HAP-1 (cell line): Measurements from ENCODE around the gene REEP1.
A peak's percentile ranks its signal among the peaks of the same experiment; 100 is the strongest.

Source experiments
- DNase-seq, 2 experiments: peaks; one replicate each; pipeline ENCODE4 v3.0.0-alpha.2; 2016 to 2020; ENCODE audit warnings: low spot score in 2 of 2
- H3K27me3 ChIP-seq: fragments of 250-450 bp; sonication (Bioruptor Pico); 2 replicates; pipeline ENCODE4 v1.5.1; 2020; ENCODE audit warnings: low read depth, mild to moderate bottlenecking, moderate library complexity
- H3K36me3 ChIP-seq: fragments of 250-450 bp; sonication (Bioruptor Pico); replicated peaks from 2 replicates; pipeline ENCODE4 v1.5.1; 2020; ENCODE audit warnings: mild to moderate bottlenecking
- H3K4me1 ChIP-seq: fragments of 250-450 bp; sonication (Bioruptor Pico); 2 replicates; pipeline ENCODE4 v1.5.1; 2020; ENCODE audit warnings: mild to moderate bottlenecking
- H3K4me3 ChIP-seq: fragments of 250-450 bp; sonication (Bioruptor Pico); 2 replicates; pipeline ENCODE4 v1.5.1; 2020; ENCODE audit warnings: mild to moderate bottlenecking, moderate library complexity
- H3K9me3 ChIP-seq: fragments of 250-450 bp; sonication (Bioruptor Pico); 2 replicates; pipeline ENCODE4 v1.5.1; 2020; ENCODE audit warnings: mild to moderate bottlenecking, moderate library complexity
- in situ Hi-C: fragments of 300-500 bp; cut with MboI; formaldehyde crosslinking; loops from 3 replicates; pipeline ENCODE4 v1.14.3; 2020; ENCODE audit warnings: low sequenced_read_pairs, inconsistent platforms, mixed read lengths

The REEP1 gene

GRCh38 chr2:86336675-86337243 lies 667 bp downstream of the REEP1 start:
- Histone ChIP-seq H3K4me3 (peak overlapping the region; percentile 41), H3K27me3 (0 out of 2 replicates have a peak, but pooled peaks cover 3% of the 10 kb centered on the region), H3K9me3 (no peaks in the 10 kb centered on the region; the same call in 1 of the 2 replicates), H3K4me1 (peaks cover 5% of the 10 kb centered on the region; the same call in 1 of the 2 replicates), H3K36me3 (no peaks in the 10 kb centered on the region)
- in situ Hi-C loops: no loop called here
- DNase-seq: peak in 1 of 2 experiments; percentile 43

- Histone ChIP-seq H3K9me3 (no peaks in the 10 kb centered on the region), H3K36me3 (no peaks in the 10 kb centered on the region), H3K27me3 (0 out of 2 replicates have a peak, but pooled peaks cover 3% of the 10 kb centered on the region), H3K4me3 (peak overlapping the region; percentile 41), H3K4me1 (peaks cover 5% of the 10 kb centered on the region; the same call in 1 of the 2 replicates)
- no peak for DNase-seq
- in situ Hi-C loops: no loop called here
Observed at GRCh38 chr2:86335865-86336674, 1.4 kb downstream of the REEP1 start.

- no peak for DNase-seq
- Histone ChIP-seq H3K27me3 (0 out of 2 replicates have a peak, but pooled peaks cover 3% of the 10 kb centered on the region), H3K36me3 (no peaks in the 10 kb centered on the region), H3K9me3 (no peaks in the 10 kb centered on the region), H3K4me1 (peaks cover 5% of the 10 kb centered on the region; the same call in 1 of the 2 replicates), H3K4me3 (no peak overlapping the region)
- in situ Hi-C loops: no loop called here
Observed at GRCh38 chr2:86333378-86333777, 4.0 kb downstream of the REEP1 start.

DNA sequence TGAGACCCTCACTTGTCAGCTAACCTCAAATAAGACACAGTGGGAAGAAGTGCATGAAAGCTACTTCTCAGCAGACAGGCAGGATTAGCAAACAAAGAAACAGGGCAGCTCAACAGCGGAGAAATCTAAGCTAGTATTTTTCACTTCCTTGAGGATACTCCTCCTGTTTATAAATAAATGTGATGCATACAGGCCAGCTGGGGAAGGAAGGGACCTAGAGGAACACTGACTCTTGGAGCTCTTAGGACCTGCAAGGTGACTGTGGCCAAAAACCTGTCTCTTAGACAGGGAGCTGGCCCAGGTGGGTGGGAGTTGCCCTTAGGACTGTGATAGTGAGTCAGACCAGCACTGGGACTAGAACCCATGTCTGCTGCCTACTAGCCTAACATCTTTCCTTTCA lies 4.8 kb downstream of the REEP1 start:
- no peaks in the 10 kb centered on the region for H3K27me3 ChIP-seq
- H3K4me1 ChIP-seq: peaks cover 5% of the 10 kb centered on the region; the same call in 1 of the 2 replicates
- no peak overlapping the region for H3K4me3 ChIP-seq
- H3K36me3 ChIP-seq: no peaks in the 10 kb centered on the region
- no peaks in the 10 kb centered on the region for H3K9me3 ChIP-seq
- in situ Hi-C loops: no loop called here
- no peak for DNase-seq

GRCh38 chr2:86331384-86331783 lies 6.0 kb downstream of the REEP1 start:
- no peak overlapping the region for H3K4me3 ChIP-seq
- DNase-seq: no peak
- peaks cover 4% of the 10 kb centered on the region; the same call in 1 of the 2 replicates for H3K4me1 ChIP-seq
- no peaks in the 10 kb centered on the region for H3K27me3 ChIP-seq
- no peaks in the 10 kb centered on the region for H3K9me3 ChIP-seq
- no peaks in the 10 kb centered on the region for H3K36me3 ChIP-seq
- in situ Hi-C loops: no loop called here

DNA sequence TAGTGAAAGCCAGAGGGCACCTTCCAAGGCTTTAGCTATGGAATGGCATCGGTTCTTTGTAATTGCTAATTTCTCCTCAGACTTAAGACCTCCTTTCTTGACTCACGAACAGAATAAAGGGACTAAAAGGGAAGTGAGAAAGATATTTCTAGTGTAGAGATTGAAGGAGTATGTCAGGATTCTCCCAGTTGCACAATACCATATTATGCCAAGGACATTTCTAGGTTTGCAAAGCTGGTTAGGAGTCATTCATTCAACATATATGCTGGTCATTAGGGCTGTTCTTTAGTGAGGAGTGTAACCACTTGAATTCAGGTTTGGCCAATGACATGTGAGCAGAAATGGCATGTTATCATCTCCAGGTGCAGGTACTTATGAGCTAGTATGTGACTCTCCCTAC lies 7.4 kb downstream of the REEP1 start:
- Histone ChIP-seq H3K36me3 (no peaks in the 10 kb centered on the region), H3K27me3 (no peaks in the 10 kb centered on the region), H3K4me3 (no peak overlapping the region), H3K9me3 (no peaks in the 10 kb centered on the region), H3K4me1 (no peaks in the 10 kb centered on the region)
- in situ Hi-C loops: no loop called here
- DNase-seq: no peak

DNA sequence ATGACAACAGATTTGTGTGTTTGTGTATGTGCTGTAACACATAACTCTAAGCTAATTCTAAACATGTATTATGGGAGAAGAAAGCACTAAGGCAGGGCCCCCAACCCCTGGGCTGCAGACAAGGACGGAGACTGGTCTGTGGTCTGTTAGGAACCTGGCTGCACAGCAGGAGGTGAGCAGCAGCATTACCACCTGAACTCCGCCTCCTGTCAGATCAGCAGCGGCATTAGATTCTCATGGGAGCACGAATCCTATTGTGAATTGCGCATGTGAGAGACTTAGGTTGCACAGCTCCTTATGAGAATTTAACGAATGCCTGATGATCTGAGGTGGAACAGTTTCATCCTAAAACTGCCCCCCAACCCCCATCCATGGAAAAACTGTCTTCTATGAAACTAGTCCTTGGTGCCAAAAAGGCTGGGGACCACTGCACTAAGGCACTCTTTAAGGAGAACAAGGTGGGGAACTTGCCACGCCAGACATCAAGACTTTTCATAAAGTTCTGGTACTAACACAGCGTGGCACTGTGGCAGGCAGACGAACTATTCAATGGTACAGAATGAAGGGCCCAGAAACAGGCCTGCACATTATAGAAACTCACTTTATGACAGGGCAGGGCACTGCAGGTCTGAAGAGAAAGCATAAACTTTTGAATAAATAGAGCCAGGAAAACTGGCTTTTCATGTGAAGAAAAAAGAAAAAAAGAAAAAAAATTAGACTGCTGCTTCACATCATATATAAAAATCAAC lies 14.0 kb downstream of the REEP1 start:
- Histone ChIP-seq H3K4me3 (no peak overlapping the region), H3K36me3 (no peaks in the 10 kb centered on the region), H3K9me3 (no peaks in the 10 kb centered on the region), H3K27me3 (no peaks in the 10 kb centered on the region), H3K4me1 (peaks cover 28% of the 10 kb centered on the region)
- in situ Hi-C loops: no loop called here
- DNase-seq: peak in 1 of 2 experiments; percentile 6

- in situ Hi-C loops: no loop called here
- no peak overlapping the region for H3K4me3 ChIP-seq
- DNase-seq: peak; percentile 3 to 75
- H3K9me3 ChIP-seq: no peaks in the 10 kb centered on the region
- no peaks in the 10 kb centered on the region for H3K27me3 ChIP-seq
- H3K36me3 ChIP-seq: no peaks in the 10 kb centered on the region
- H3K4me1 ChIP-seq: peaks cover 28% of the 10 kb centered on the region
Observed at GRCh38 chr2:86319700-86320580, 17.5 kb downstream of the REEP1 start.

- peaks cover 11% of the 10 kb centered on the region for H3K4me1 ChIP-seq
- H3K27me3 ChIP-seq: no peaks in the 10 kb centered on the region
- H3K36me3 ChIP-seq: no peaks in the 10 kb centered on the region
- no peaks in the 10 kb centered on the region for H3K9me3 ChIP-seq
- H3K4me3 ChIP-seq: no peak overlapping the region
- in situ Hi-C loops: no loop called here
- DNase-seq: no peak
Observed at GRCh38 chr2:86315084-86315483, 22.3 kb downstream of the REEP1 start.

- Histone ChIP-seq H3K4me1 (peaks cover 1% of the 10 kb centered on the region), H3K36me3 (no peaks in the 10 kb centered on the region), H3K27me3 (no peaks in the 10 kb centered on the region), H3K9me3 (no peaks in the 10 kb centered on the region), H3K4me3 (no peak overlapping the region)
- no peak for DNase-seq
- in situ Hi-C loops: no loop called here
Observed at GRCh38 chr2:86314125-86314524, 23.3 kb downstream of the REEP1 start.

DNA sequence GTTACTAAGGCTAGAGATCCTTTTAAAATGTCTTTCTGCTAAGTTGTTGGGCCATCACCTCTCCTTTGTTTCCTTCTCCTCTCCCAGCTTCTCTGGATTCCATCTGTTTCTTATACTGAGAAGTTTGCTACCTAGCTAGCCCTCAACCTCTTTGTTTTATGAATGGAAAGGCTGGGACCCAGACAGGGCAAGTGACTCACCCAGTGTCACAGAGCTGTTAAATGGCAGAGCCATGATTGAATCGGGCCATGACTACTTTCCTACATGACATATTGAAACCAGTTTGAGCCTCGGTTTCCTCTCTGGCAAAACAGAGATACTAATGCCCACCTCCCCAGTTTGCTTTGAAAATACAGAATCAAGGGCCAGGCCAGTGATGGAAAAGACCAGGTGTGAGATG lies 24.1 kb downstream of the REEP1 start:
- in situ Hi-C loops: no loop called here
- DNase-seq: no peak
- H3K4me1 ChIP-seq: no peaks in the 10 kb centered on the region
- H3K9me3 ChIP-seq: no peaks in the 10 kb centered on the region
- no peak overlapping the region for H3K4me3 ChIP-seq
- H3K27me3 ChIP-seq: no peaks in the 10 kb centered on the region
- no peaks in the 10 kb centered on the region for H3K36me3 ChIP-seq

GRCh38 chr2:86311879-86312278 lies 25.5 kb downstream of the REEP1 start:
- Histone ChIP-seq H3K27me3 (no peaks in the 10 kb centered on the region), H3K36me3 (no peaks in the 10 kb centered on the region), H3K9me3 (no peaks in the 10 kb centered on the region), H3K4me1 (no peaks in the 10 kb centered on the region), H3K4me3 (no peak overlapping the region)
- in situ Hi-C loops: no loop called here
- DNase-seq: no peak

- in situ Hi-C loops: no loop called here
- no peaks in the 10 kb centered on the region for H3K9me3 ChIP-seq
- no peak for DNase-seq
Observed at GRCh38 chr2:86309966-86310365, 27.5 kb downstream of the REEP1 start.

More at GRCh38 chr2:86309966-86310365, 27.5 kb downstream of the REEP1 start:
- Histone ChIP-seq H3K4me1 (no peaks in the 10 kb centered on the region), H3K27me3 (no peaks in the 10 kb centered on the region), H3K36me3 (no peaks in the 10 kb centered on the region), H3K4me3 (no peak overlapping the region)
